Measurements from ENCODE around the gene SLC1A2. TPM values are rescaled to one million over a fixed set of nuclear protein-coding genes. Genes with fewer than 3 reads are reported as not detected.

The SLC1A2 gene
- total RNA-seq, 1 donor from 2014 or later = 54.3 TPM

DNA sequence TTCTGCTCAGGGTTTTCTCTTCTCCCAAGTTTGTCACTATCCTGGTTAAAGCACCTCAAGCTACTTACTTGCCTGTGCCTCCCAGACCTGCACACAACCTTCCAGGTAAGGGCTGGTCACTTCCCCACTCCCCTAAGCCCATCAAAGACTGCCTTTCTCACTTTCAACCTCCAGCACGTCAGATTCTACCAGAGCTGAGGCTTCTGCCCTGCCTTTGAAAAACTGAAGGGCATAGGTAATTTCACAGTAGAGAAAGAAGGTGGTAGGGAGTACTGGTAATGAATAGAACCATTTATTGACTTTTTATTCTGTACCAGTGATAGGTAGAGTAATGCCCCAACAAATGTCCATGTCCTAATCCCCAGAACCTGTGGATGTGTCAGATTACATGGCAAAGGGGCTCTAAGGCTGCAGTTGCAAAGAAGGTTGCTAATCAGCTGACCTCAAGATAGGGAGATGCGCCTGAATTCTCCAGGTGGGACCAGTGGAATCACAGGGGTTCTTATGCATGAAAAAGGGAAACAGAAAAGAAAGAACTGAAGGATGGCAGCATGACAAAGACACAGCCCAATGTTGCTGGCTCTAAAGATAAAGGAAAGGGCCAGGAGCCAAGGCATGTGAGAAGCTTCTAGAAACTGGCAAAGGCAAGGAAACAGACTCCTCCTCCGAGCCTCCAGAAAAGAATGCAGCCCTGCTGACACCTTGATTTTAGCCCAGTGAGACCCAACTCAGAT, 89.0 kb downstream of the SLC1A2 start:
- Mint-ChIP-seq H3K4me1 (ENCODE audit: low read depth, unreplicated experiment) (peaks cover 17% of the 10 kb centered on the region), H3K27ac (ENCODE audit: unreplicated experiment) (peak overlapping the region; percentile 86), H3K4me3 (ENCODE audit: unreplicated experiment) (no peak overlapping the region), H3K9me3 (ENCODE audit: unreplicated experiment) (peaks cover 4% of the 10 kb centered on the region), H3K36me3 (ENCODE audit: unreplicated experiment) (no peaks in the 10 kb centered on the region), H3K27me3 (ENCODE audit: unreplicated experiment) (no peaks in the 10 kb centered on the region)
- TF ChIP-seq, protein P1, sequence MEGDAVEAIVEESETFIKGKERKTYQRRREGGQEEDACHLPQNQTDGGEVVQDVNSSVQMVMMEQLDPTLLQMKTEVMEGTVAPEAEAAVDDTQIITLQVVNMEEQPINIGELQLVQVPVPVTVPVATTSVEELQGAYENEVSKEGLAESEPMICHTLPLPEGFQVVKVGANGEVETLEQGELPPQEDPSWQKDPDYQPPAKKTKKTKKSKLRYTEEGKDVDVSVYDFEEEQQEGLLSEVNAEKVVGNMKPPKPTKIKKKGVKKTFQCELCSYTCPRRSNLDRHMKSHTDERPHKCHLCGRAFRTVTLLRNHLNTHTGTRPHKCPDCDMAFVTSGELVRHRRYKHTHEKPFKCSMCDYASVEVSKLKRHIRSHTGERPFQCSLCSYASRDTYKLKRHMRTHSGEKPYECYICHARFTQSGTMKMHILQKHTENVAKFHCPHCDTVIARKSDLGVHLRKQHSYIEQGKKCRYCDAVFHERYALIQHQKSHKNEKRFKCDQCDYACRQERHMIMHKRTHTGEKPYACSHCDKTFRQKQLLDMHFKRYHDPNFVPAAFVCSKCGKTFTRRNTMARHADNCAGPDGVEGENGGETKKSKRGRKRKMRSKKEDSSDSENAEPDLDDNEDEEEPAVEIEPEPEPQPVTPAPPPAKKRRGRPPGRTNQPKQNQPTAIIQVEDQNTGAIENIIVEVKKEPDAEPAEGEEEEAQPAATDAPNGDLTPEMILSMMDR (IDR thresholded peaks at IDR 0.05; ENCODE audit: partially characterized antibody, unreplicated experiment) = no peak
- no peak for DNase-seq

DNA sequence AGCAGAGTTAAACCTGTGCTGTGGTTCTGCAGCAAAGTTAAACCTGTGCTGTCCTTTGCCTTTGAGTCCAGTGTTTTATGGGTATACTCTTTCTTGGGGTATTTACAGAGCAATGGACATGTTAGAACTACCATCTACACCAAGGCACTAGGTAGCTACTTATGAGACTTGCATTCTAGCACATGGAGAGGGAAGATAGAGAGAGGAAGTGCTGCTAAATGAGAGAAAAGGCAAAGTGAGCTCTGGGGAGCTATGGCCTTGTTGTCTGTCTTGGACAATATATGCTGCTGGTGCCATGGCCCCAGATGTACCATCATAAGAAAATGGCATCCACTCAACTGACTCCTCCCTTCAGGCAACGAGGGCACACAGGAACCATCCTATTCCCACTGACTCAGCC, 91.5 kb downstream of the SLC1A2 start:
- TF ChIP-seq, protein P1 (IDR thresholded peaks at IDR 0.05; ENCODE audit: partially characterized antibody, unreplicated experiment) = no peak
- Mint-ChIP-seq H3K9me3 (ENCODE audit: unreplicated experiment) (peaks cover 4% of the 10 kb centered on the region), H3K36me3 (ENCODE audit: unreplicated experiment) (no peaks in the 10 kb centered on the region), H3K27ac (ENCODE audit: unreplicated experiment) (no peak overlapping the region), H3K4me1 (ENCODE audit: low read depth, unreplicated experiment) (peaks cover 17% of the 10 kb centered on the region), H3K27me3 (ENCODE audit: unreplicated experiment) (no peaks in the 10 kb centered on the region), H3K4me3 (ENCODE audit: unreplicated experiment) (no peak overlapping the region)
- no peak for DNase-seq

DNA sequence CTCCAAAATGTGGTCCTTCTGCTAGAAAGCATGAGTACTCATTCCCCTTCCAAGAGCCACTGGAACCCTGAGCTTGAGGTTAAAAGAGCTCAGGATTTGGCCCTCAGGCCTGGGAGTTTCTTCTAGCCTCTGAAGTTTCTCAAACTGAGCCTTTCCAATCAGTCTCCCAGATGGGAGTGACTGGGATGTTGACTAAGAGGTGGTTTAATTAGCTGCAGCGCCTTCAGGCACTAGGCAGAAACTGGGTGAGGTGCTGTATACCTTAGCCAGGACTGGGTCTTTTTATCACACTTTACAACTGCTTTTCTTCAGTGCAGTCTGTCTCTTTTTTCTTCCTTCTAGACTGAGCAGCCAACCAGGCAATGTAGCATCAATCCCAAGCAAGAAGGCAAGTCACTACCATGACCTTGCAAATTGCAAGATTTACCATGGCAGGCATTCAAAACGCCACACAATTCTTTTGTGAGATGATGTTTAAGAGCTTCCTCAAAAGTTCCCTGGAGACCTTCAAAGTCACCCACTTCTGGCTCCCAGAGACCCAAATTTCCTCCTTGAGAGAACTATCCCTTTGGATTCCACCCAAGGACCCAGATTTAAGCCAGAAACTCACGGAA, 93.0 kb downstream of the SLC1A2 start:
- H3K9me3 Mint-ChIP-seq (ENCODE audit: unreplicated experiment) = peaks cover 2% of the 10 kb centered on the region
- H3K27me3 Mint-ChIP-seq (ENCODE audit: unreplicated experiment) = no peaks in the 10 kb centered on the region
- no peaks in the 10 kb centered on the region for H3K36me3 Mint-ChIP-seq (ENCODE audit: unreplicated experiment)
- H3K4me3 Mint-ChIP-seq (ENCODE audit: unreplicated experiment) = no peak overlapping the region
- TF ChIP-seq, protein P1 (IDR thresholded peaks at IDR 0.05; ENCODE audit: partially characterized antibody, unreplicated experiment) = no peak
- H3K27ac Mint-ChIP-seq (ENCODE audit: unreplicated experiment) = no peak overlapping the region
- H3K4me1 Mint-ChIP-seq (ENCODE audit: low read depth, unreplicated experiment) = peaks cover 24% of the 10 kb centered on the region
- no peak for DNase-seq

DNA sequence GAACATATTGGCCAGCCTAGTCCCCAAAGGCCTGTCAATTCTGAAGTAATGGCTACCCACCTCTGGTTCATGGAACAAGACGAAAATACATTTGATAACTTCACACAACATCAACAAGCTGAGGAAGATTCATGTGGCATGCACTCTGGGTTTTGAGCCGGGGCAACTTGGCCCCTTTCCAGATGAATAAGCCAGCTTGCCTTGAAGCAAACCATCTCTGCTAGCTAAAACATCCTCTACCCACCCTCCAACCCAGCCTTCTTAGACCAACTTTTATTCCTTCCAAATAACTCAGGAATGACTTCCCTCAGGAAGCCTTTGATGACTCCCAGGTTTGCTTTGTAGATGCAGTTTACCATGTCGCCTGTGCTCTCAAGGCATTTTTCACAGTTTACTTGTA, 94.4 kb downstream of the SLC1A2 start:
- no peaks in the 10 kb centered on the region for H3K36me3 Mint-ChIP-seq (ENCODE audit: unreplicated experiment)
- H3K4me3 Mint-ChIP-seq (ENCODE audit: unreplicated experiment) = no peak overlapping the region
- H3K9me3 Mint-ChIP-seq (ENCODE audit: unreplicated experiment) = peaks cover 2% of the 10 kb centered on the region
- no peak overlapping the region for H3K27ac Mint-ChIP-seq (ENCODE audit: unreplicated experiment)
- H3K4me1 Mint-ChIP-seq (ENCODE audit: low read depth, unreplicated experiment) = peaks cover 26% of the 10 kb centered on the region
- DNase-seq = no peak
- TF ChIP-seq, protein P1 (IDR thresholded peaks at IDR 0.05; ENCODE audit: partially characterized antibody, unreplicated experiment) = no peak
- no peaks in the 10 kb centered on the region for H3K27me3 Mint-ChIP-seq (ENCODE audit: unreplicated experiment)
